ENCODE data around the gene CAMKK2.
A peak's percentile ranks its signal among the peaks of the same experiment; 100 is the strongest.
"Not testable (repeated sequence)": the region's sequence is repeated elsewhere in the genome, so short reads cannot be mapped to it uniquely, and the experiment has no call there.

CAMKK2 gene

GRCh38 chr12:121301876-121302275 is 5.4 kb upstream of the CAMKK2 start:
- intact Hi-C loops (cut with DNase I): no loop called here
- no peak for DNase-seq

- intact Hi-C loops (cut with DNase I): no loop called here
Observed at GRCh38 chr12:121300083-121300819, 3.7 kb upstream of the CAMKK2 start.

DNA sequence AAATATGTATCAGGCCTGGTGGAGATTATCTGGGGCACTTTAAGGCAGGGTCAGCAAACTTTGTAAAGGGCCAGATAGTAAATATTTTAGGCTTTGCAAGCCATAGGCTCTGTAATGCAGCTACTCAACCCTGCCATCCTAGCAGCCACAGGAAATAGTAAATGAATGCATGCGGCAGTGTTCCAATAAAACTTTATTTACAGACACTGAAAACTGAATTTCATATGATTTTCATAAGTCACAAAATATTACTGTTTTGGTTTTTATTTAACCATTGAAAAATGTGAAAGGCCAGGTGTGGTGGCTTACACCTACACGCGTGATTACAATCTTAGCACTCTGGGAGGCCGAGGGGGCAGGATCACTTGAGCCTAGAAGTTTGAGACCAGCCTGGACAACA is 3.2 kb upstream of the CAMKK2 start:
- intact Hi-C loops (cut with DNase I): no loop called here
- DNase-seq: peak in 2 of 42 donors; percentile 27 to 36

More at GRCh38 chr12:121300083-121300819, 3.7 kb upstream of the CAMKK2 start:
- DNase-seq: peak in 2 of 42 donors; percentile 16 to 19

- intact Hi-C loops (cut with DNase I); DNase-seq: not testable (repeated sequence)
Observed at GRCh38 chr12:121298411-121298810, 1.9 kb upstream of the CAMKK2 start.

DNA sequence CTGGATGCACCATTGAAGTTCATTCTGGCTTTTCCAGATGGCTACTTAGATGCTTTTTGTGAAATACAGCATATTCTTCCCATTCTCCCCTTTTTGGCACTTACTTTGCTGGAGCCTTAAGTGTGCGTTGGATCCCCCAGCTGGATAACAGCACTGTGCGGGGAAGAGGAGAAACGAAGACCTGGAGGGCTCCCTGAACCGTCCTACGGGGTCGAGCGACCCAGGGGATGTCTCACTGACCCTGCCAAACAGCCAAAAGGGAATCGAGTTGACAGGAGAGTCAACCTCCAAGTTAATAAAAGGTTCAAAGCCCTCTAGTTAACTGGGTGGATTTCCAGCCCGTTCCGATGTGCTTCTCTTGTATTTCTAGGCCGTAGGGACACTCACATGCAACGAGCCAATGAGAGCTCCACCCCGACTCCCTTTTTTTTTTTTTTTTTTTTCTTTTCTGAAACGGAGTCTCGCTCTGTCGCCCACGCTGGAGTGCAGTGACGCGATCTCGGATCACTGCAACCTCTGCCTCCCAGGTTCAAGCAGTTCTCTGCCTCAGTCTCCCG is 1.0 kb upstream of the CAMKK2 start:
- DNase-seq: peak in 38 of 42 donors; percentile 9 to 73 (median 50)
- intact Hi-C loops (cut with DNase I): no loop called here

GRCh38 chr12:121295746-121296617 is 527 bp downstream of the CAMKK2 start:
- intact Hi-C loops (cut with DNase I): no loop called here
- DNase-seq: peak in 31 of 42 donors; percentile 7 to 66 (median 38)

GRCh38 chr12:121295116-121295745 is 1.3 kb downstream of the CAMKK2 start:
- DNase-seq: peak in 15 of 42 donors; percentile 9 to 60 (median 34)
- intact Hi-C loops (cut with DNase I): no loop called here

DNA sequence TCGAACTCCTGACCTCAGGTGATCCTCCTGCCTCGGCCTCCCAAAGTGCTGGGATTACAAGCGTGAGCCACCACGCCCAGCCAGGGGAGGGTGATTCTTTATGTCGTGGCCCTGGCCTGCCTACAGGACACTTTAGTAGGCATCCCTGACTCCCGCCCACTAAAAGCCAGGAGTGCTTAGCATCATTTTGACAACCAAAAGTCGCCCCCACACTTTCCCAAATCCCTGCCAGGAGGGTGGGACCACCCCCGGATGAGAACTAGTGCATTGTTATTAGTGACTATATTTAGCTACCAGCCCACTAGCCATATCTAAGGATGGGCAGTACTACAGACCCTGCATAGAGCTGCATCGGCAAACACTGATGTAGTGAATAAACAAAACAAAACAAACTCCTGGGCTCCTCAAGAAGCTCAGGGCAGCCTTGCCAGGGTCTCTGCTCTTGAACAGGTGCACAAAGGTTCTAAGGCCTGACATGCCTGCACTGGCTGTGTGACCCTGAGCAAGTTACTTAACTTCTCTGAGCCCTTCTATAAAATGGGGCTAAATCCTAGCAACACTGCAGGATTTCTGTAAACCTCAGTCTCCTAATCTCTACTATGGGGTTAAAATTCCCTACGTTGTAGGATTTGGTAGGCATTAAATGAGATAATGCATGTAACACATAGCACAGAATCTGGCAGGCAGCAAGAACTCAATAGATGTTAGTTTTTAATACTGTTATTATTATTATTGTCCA is 2.2 kb downstream of the CAMKK2 start:
- DNase-seq: peak in 32 of 42 donors; percentile 12 to 82 (median 43)
- intact Hi-C loops (cut with DNase I): no loop called here

GRCh38 chr12:121293603-121294002 is 2.9 kb downstream of the CAMKK2 start:
- peak in 1 of 42 donors; percentile 6 for DNase-seq
- intact Hi-C loops (cut with DNase I): no loop called here

DNA sequence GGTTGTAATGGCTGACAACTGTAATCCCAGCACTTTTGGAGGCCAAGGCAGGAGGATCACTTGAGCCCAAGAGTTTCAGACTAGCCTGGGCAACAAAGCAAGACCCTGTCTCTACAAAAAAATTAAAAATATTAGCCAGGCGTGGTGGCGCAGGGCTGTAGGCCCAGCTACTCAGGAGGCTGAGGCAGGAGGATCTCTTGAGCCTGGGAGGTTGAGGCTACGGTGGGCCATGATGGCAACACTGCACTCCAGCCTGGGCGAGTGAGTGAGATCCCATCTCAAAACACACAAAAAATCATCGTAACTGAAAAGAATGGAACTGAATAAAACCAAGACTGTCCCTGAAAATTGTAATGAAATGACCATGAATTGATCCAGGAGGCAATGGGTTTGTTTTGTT is 6.1 kb downstream of the CAMKK2 start:
- intact Hi-C loops (cut with DNase I): no loop called here
- no peak for DNase-seq

DNA sequence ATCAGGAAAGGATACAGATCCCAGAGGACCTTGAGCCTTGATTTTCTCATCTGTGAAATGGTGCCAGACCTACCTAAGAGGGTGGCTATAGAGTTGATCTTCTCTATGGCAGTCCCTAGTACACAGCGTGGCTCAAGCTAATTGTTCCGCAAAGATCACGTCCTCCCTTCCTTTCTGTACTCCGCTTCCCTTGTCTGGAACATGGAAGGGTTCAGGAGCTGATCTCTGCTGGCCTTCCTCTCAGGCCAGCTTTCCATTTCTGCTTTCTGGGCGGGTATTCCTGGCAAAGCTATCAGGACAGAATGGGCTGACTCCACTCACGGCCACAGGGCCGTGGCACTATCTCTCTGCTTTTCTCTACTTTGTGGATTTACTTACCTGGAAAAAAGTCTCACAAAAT is 6.5 kb downstream of the CAMKK2 start:
- intact Hi-C loops (cut with DNase I): no loop called here

DNA sequence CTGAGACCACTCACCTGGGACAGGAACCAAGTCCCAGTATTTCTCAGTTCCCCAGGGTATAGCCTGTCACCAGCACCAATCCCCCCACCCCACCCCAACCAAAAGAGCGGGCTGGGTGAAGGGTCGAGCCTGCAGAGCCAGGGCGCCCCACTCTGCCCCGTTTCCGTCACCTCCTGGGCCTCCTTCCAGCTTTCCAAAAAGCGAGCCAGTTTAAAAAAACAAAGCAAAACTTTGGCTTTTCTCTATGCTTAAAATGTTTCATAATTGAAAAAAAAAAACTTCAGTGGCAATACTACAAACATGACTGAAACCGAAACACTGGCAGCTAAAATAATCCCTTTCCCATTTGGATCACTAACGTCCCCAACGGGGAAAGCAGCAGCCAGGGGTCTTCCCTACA is 7.5 kb downstream of the CAMKK2 start:
- no peak for DNase-seq
- intact Hi-C loops (cut with DNase I): no loop called here

More for the DNA sequence above, 6.5 kb downstream of the CAMKK2 start:
- no peak for DNase-seq

DNA sequence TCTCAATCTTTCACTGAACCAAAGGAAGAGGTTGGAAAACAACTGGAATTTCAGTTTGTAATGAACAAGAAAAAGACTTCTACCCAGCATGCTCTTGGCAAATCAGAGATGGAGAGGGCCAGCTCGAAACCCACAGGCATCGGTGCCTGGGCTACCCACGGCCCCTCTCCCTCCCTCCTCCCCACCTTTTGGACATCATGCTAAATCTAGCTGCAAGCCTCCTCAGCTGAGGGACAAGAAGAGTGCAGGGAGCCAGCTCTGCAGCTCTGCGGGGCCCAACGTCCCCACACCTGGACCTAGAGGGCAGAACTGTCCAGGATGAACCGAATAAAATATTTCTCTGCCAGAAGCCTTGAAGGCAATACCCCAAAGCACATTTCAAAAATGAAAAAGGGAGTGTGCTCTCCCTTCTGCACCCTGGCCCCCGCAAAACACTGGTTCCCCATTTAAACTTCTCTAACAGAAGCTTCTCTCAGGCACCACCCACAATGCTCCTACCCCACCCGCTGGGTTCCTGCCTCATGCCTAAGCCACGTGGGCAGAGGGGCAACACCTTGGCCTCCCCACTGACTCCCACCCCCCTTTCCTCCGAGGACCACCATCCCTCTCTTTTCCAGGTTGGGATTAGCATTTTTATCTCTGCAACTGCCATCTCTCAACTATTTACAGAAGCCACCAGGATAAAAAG is 8.2 kb downstream of the CAMKK2 start:
- DNase-seq: peak in 41 of 42 donors; percentile 30 to 91 (median 65)
- intact Hi-C loops (cut with DNase I): no loop called here

GRCh38 chr12:121287267-121287954 is 9.1 kb downstream of the CAMKK2 start:
- intact Hi-C loops (cut with DNase I): no loop called here
- DNase-seq: peak in 8 of 42 donors; percentile 5 to 56 (median 26)

DNA sequence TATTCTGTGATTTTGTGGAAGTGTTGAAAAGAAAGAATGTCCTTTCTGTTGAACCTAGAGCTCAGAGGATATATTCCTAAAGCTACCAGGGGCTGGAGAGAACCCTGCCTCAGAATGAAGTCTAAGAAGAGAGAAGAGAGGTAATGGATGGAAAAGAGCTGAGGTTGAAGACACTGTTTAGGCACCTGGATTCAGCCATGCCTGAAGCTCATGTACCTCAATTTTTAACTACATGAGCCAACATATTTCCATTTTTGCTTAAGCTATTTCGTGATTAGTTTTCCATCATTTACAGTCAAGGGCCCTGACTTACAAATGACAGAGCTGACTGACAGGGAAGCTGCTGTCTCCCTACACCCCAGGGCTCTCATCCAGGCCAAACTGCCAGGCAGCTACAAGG is 10.7 kb downstream of the CAMKK2 start:
- no peak for DNase-seq
- intact Hi-C loops (cut with DNase I): no loop called here

DNA sequence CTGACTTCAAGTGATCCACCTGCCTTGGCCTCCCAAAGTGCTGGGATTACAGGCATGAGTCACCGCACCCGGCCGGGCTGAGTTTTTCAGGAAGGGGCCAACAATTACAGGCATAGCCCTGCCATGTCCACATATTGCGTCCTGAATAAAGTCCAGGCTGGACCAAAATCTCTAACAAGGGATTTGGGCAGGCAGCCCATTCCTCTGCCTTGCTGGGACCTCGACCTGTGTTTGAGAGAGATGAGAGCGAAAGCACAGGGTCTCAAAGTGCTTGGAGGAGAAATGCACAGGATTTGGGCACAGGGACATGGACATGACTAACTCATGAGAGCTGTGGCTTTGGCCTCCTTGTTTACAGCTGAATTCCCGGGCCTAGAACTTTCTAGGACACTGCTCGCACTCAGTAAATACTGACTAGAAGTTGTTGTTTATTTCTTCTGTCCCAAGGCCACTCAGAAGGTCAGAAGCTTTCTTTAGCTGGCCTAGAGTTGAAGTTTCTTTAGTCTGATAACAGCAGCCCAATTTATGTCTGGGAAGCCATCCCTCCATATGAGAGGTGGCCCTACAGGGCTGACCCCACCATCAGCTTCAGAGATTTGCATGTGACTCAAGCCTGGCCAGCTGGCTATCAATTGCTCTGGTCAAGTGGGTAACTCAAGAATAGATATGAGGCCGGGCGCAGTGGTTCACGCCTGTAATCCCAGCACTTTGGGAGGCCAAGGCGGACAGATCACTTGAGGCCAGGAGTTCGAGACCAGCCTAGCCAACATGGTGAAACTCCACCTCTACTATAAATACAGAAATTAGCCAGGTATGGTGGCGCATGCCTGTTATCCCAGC is 11.7 kb downstream of the CAMKK2 start:
- intact Hi-C loops (cut with DNase I): no loop called here
- DNase-seq: no peak

GRCh38 chr12:121283841-121284240 is 12.7 kb downstream of the CAMKK2 start:
- DNase-seq: no peak
- intact Hi-C loops (cut with DNase I): no loop called here

All from head of caudate nucleus (tissue), 42 donors.